Fibroblast of peridontal ligament (primary cell): ENCODE results near the gene EXTL2.
A peak's percentile ranks its signal among the peaks of the same experiment; 100 is the strongest.
"Not testable (repeated sequence)": the region's sequence is repeated elsewhere in the genome, so short reads cannot be mapped to it uniquely, and the experiment has no call there.

Experiments used
- DNase-seq: peaks from one replicate; pipeline ENCODE4 v3.0.0-alpha.2; 2010; ENCODE audit errors: extremely low read depth

EXTL2 gene

DNA sequence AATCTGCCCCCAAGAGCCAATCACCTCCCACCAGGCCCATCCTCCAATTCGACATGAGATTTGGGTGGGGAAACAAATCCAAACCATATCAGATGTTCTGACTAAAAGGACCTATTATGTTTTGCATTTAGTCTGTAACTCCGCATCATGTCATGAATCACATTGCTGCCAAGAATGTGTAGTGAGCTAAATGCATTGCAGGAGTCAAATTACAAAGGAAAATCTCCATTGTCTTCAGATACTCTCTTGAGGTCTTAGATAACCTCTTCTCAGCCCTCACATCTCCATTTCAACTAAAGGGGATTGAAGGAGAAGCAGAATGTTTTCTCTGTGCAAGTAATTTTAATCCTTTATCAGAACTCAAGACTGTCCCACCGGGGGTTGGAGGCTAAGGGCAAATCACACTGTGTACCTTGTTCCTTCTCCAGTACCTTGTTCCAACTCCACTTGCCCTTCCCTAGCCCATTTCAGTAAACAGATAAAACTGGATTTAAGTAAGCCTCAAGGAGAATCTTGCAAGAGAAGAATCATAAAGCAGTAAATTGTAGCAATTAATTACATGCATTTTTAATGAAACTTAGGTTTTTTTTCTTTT lies 34.1 kb downstream of the EXTL2 start:
- DNase-seq: peak; percentile 81

DNA sequence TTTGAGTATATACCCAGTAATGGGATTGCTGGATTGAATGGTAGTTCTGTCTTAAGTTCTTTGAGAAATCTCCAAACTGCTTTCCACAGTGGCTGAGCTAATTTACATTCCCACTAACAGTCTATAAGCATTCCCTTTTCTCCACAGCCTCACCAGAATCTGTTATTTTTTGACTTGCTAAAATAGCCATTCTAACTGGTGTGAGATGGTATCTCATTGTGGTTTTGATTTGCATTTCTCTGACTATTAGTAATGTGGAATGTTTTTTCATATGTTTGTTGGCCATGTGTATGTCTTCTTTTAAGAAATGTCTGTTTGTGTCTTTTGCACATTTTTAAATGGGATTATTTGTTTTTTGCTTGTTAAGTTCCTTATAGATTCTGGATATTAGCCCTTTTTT lies 39.5 kb downstream of the EXTL2 start:
- DNase-seq: peak; percentile 41

DNA sequence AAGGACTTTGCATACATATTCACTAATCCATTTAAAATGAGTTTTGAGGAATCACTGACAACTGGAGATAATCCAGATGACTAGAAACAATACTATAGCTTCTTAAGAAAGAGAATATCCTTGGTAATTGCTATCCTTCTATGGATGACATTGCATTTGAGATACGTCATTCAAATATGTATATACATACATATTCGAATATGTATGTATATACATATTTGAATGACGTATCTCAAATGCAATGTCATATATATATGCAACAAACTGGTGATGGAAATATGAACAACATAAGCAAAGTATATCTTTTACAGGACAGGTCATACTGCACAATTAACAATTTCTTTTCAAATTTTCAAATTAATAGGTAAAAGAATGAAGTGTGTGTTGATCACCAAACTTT lies 41.7 kb downstream of the EXTL2 start:
- DNase-seq: no peak

DNA sequence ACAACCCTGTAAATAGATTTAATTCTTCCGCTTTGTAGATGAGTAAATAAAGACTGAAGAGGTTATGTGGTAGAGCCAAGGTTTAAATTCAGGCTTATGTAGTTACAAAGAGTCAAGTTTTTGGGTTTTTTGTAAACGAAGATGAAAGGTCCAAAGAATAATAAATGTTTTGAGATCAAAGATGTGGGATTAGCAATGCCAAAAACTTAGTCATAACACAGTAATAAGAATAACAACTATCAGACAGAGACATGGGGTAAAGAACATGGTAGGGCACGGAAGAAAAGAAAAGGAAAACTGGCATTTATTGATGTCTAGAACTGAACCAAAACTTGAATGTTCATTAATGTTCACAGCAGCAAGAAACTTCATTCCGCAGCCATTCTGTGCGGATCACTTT lies 42.9 kb downstream of the EXTL2 start:
- no peak for DNase-seq

- DNase-seq: peak; percentile 77
Measured at GRCh38 chr1:100847361-100848082, 47.1 kb downstream of the EXTL2 start.

DNA sequence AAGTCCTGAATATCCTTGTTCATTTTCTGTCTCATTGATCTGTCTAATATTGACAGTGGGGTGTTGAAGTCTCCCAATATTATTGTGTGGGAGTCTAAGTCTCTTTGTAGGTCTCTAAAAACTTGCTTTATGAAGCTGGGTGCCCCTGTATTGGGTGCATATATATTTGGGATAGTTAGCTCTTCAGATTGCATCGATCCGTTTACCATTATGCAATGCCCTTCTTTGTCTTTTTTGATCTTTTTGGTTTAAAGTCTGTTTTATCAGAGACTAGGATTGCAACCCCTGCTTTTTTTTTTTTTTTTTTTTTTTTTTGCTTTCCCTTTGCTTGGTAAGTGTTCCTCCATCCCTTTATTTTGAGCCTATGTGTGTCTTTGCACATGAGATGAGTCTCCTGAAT lies 51.5 kb downstream of the EXTL2 start:
- not testable (repeated sequence) for DNase-seq

DNA sequence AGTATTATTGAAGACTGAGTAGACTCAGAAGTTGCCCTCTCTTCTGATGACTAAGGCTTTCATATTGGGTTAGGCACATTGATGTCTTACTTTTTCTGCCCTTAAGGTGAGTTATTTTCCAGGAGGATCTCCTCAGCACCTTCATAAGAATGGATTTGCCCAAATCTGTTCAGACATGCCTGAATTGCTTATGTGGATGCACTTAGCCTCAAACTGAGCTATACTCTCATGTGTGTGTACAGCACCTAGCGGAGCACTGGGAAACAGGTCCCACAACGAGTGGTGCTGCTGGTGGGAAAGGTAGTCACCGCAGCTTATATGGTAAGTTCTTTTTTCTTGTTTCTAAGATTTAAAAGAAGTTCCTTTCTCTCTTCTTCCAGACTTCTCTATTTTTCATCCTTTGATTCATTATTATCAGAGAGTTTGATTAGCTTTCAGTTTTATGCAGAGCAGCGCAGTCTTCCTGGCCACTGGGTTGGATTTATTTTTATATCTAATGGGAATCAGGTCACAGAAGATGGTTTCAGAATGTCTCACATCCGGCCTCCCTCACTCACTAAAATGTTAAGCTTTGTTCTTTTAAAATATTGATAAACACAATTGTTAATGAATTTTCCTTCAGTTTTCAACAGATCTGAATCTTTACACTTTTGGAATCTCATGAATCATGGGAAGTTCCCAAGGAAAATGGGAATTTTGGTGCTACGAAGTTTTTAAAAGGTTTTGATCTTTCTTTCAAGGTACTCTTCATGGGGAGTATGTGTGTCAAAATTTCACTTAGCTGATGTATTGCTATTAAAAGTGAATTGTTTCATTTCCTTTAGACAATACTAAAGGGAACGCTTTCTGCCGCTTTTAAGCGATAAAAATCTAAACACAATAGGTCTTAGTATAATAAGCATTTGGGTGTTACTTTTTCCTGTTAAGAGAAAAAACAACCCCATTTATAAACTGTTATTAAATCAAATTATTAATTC lies 58.5 kb downstream of the EXTL2 start:
- no peak for DNase-seq

DNA sequence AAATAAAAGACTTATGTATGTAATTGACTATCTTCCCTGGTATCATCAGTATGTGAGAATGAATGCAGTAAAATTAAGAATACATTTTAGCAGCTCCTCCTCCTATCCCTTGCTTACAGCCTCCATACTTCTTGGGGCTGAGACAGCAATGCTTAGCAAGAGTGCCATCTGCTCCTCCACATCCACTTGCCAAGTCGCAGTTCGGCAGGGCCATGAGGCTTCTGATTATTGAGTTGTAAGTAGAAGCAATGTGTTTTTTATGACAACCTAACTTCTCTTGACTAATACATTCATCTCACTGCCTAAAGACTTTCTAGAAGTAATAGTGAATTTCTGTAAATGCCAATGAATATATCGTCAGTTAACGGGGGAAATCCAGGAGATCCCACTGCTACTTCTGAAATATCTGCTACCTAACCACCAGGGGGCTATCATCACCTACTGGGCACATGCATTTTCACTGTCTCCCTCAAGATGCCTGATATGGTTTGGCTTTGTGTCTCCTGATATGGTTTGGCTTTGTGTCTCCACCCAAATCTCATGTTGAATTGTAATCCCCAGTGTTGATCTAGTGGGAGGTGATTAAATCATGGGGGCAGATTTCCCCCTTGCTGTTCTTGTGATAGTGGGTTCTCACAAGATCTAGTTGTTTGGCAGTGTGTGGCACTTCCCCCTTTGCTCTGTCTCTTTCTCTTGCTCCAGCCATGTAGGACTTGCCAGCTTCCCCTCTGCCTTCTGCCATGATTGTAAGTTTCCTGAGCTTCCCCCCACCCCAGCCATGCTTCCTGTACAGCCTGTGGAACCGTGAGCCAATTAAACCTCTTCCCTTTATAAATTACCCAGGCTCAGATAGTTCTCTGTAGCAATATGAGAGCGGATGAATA lies 59.6 kb downstream of the EXTL2 start:
- DNase-seq: no peak

- DNase-seq: no peak
Measured at GRCh38 chr1:100832694-100833428, 61.8 kb downstream of the EXTL2 start.

GRCh38 chr1:100825666-100826065 lies 69.0 kb downstream of the EXTL2 start:
- not testable (repeated sequence) for DNase-seq
